ENCODE results near the gene CYP4X1. TPM values are rescaled to one million over a fixed set of nuclear protein-coding genes. Genes with fewer than 3 reads are reported as not detected.
A peak's percentile ranks its signal among the peaks of the same experiment; 100 is the strongest.

CYP4X1 gene
- total RNA-seq, 2 donors from 2014 or later = 0.57 to 1.7 TPM

DNA sequence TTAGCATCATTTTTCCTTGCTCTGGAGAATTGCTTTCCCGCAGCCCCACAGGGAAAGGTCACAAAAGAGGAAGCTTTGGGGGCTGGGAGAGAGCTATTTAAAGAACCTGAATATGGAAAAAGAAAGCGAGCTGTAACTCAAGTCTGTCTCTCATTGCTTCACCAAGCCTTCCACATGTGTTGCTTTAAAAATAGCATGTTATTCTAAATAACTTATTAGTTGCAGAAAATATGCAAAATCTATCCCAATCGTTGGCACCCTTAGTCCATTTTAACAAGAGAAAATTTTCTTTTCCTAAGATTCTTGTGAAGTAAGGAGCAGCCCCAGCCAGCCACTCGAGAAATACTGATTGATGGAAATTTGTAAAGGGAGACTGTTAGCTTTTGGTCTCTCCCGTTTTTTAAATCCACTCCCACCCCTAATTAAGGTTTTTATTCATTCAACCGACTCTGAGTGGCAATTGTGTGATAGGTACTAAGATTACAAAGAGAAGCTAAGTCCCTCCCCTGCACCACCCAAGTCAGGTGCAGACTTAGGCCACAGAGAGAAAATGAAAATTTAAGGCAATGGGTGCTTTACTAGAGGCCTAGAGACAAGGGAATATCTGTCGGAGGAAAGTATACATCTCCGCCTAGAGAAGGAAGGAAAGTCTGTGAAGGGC, 802 bp downstream of the CYP4X1 start:
- peak overlapping the region; percentile 38 for H3K4me3 ChIP-seq

DNA sequence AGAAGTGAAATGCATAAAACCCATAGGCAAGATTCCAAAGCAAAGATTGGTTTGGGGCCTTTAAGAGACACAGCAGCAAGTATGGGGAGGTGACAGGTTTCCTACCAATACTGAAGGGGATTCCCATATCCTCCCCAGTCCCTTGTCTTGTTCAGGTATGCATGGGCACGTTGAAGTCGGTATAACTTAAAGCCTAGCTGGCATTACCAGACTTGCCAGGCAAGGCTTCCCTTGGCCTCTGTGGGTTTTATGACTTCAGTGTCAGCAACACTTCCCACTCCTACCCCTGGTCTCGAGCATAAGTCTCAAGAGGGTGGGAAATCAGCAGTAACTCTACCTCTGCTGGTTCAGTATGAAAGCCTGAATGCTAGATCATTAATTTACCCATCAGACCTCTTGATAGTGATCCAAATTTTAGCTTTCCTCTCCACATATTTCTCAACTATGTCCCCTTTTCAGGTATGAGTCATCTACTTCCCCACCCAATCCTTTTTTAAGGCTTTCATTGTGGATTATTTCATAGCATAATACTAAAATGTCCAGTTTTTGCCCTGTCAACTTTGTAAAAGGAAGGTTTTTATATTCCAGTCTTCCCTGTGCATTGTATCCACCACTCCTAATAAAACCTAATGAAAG, 6.8 kb downstream of the CYP4X1 start:
- Histone ChIP-seq H3K9ac (ENCODE audit: low read depth in 2 of 2, low read length in 2 of 2) (no peak overlapping the region), H3K27me3 (no peaks in the 10 kb centered on the region), H3K4me1 (peaks cover 5% of the 10 kb centered on the region), H3K27ac (no peak overlapping the region), H3K36me3 (no peaks in the 10 kb centered on the region), H3K4me3 (no peak overlapping the region), H3K9me3 (no peaks in the 10 kb centered on the region)
- TF ChIP-seq, protein P1, sequence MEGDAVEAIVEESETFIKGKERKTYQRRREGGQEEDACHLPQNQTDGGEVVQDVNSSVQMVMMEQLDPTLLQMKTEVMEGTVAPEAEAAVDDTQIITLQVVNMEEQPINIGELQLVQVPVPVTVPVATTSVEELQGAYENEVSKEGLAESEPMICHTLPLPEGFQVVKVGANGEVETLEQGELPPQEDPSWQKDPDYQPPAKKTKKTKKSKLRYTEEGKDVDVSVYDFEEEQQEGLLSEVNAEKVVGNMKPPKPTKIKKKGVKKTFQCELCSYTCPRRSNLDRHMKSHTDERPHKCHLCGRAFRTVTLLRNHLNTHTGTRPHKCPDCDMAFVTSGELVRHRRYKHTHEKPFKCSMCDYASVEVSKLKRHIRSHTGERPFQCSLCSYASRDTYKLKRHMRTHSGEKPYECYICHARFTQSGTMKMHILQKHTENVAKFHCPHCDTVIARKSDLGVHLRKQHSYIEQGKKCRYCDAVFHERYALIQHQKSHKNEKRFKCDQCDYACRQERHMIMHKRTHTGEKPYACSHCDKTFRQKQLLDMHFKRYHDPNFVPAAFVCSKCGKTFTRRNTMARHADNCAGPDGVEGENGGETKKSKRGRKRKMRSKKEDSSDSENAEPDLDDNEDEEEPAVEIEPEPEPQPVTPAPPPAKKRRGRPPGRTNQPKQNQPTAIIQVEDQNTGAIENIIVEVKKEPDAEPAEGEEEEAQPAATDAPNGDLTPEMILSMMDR (IDR thresholded peaks at IDR 0.05) = no peak
- no peak for DNase-seq
- intact Hi-C loops (cut with DNase I) = no loop called here

More for the DNA sequence above, 802 bp downstream of the CYP4X1 start:
- Histone ChIP-seq H3K9me3 (no peaks in the 10 kb centered on the region), H3K27me3 (peaks cover 7% of the 10 kb centered on the region), H3K9ac (ENCODE audit: low read depth in 2 of 2, low read length in 2 of 2) (no peak overlapping the region), H3K4me1 (no peaks in the 10 kb centered on the region), H3K36me3 (no peaks in the 10 kb centered on the region), H3K27ac (no peak overlapping the region)
- no peak for DNase-seq
- TF ChIP-seq, protein P1 (IDR thresholded peaks at IDR 0.05) = no peak
- intact Hi-C loops (cut with DNase I) = no loop called here

DNA sequence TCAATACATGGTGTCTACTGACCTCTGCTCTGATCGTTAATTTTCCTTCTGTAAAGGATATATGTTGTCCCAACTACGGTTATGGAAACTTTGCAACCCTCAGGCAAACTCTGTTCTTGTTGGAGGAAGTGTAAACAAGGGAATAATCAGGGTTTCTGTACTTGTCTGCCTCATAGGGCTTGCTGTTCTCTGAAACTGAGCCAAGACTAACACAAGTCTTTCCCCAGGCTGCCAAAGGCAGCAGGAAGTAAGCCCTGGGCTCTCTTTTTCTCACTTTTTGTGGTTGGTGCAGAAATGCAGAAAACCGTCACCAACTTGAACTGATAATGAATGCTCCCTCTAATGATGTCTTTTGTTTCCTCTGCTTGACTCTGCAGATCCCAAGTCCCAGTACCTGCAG, 7.6 kb downstream of the CYP4X1 start:
- H3K36me3 ChIP-seq = no peaks in the 10 kb centered on the region
- no peaks in the 10 kb centered on the region for H3K27me3 ChIP-seq
- TF ChIP-seq, protein P1 (IDR thresholded peaks at IDR 0.05) = no peak
- intact Hi-C loops (cut with DNase I) = no loop called here
- no peaks in the 10 kb centered on the region for H3K9me3 ChIP-seq
- H3K4me1 ChIP-seq = peaks cover 5% of the 10 kb centered on the region
- peak; percentile 44 for DNase-seq
- no peak overlapping the region for H3K27ac ChIP-seq
- no peak overlapping the region for H3K4me3 ChIP-seq
- H3K9ac ChIP-seq (ENCODE audit: low read depth in 2 of 2, low read length in 2 of 2) = no peak overlapping the region

DNA sequence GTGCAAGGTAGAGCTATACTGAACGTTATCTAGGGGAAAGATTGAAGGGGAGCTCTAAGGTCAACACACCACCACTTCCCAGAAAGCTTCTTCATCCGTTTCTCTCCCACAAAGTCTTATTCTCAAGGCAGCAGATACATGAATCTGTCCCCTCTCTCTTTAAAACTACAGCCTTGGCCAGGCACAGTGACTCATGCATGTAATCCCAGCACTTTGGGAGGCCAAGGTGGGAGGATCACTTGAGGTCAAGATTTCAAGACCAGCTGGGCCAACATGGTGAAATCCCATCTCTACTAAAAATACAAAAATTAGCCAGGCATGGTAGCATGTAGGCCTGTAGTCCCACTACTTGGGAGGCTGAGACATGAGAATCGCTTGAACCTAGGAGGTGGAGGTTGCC, 8.1 kb downstream of the CYP4X1 start:
- Histone ChIP-seq H3K4me3 (no peak overlapping the region), H3K4me1 (peaks cover 5% of the 10 kb centered on the region), H3K36me3 (no peaks in the 10 kb centered on the region), H3K27me3 (no peaks in the 10 kb centered on the region), H3K9me3 (no peaks in the 10 kb centered on the region), H3K9ac (ENCODE audit: low read depth in 2 of 2, low read length in 2 of 2) (no peak overlapping the region), H3K27ac (no peak overlapping the region)
- no peak for DNase-seq
- TF ChIP-seq, protein P1 (IDR thresholded peaks at IDR 0.05) = no peak
- intact Hi-C loops (cut with DNase I) = no loop called here

DNA sequence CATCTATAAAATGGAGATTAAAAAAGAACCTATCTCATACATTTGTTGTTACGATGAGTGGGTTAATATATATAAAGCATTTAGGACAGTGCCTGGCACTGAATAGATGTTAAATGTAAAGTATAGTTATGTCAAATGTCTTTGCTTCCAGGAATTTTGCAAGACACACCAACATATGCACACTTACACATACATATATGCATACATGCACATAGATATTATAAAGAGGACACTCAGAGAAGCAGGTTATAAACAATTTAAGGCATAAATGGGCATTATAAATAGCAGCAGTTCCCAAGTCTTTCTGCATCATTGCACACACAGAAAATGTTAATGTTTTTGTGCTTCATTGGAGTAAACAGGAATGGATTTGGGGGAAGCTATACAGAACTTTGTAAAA, 13.3 kb downstream of the CYP4X1 start:
- TF ChIP-seq, protein P1 (IDR thresholded peaks at IDR 0.05) = no peak
- Histone ChIP-seq H3K9ac (ENCODE audit: low read depth in 2 of 2, low read length in 2 of 2) (no peak overlapping the region), H3K9me3 (no peaks in the 10 kb centered on the region), H3K27me3 (no peaks in the 10 kb centered on the region), H3K4me1 (no peaks in the 10 kb centered on the region), H3K27ac (no peak overlapping the region), H3K36me3 (no peaks in the 10 kb centered on the region), H3K4me3 (no peak overlapping the region)
- intact Hi-C loops (cut with DNase I) = no loop called here
- no peak for DNase-seq

All from colonic mucosa (tissue), 4 donors.